CD4-positive, alpha-beta T cell treated with Interleukin-6 at 100 ng/mL for 8 hours (primary cell): ENCODE data around the gene CYB5R4.

ENCODE experiments used
- DNase-seq: peaks from one replicate; pipeline ENCODE4 v3.0.0-alpha.2; 2020; ENCODE audit warnings: mixed read lengths, low spot score

Gene CYB5R4

DNA sequence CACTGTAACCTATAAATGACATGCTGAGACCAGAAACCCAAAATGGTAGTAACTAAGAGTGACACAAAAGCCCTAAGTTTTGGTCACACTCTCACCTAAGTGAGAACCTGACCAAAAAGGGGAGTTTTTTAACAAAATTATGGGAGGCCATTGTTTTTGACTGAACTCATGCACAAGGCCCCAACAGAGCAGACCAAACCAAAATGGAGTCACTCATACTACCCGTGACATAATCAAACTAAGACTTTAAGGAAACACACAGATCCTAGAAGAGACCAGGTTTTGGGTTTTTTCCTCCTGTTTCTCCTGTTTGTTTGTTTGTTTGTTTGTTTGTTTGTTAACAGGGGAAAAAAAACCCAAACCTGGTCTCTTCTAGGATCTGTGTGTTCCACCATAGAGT lies 124.9 kb downstream of the CYB5R4 start:
- DNase-seq: no peak

DNA sequence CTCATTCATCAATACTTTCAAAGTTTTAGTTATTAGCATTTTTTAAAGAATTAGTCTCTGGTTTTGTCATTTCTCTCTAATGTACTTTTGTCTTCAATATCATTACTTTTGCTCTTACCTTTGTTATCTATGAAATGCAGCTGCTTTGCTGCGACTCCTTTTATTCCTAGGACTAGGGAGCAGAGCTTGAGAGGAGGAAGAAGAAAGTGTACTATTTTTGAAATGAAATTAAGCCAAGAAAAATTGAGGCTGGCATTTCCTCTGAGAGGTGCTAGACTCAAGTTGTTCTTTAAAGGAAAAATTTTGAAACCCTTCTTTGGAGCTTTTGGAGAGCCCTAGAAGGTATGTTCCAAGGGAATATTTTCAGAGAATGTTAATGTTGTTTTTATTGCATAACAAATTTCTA lies 125.8 kb downstream of the CYB5R4 start:
- DNase-seq: no peak

DNA sequence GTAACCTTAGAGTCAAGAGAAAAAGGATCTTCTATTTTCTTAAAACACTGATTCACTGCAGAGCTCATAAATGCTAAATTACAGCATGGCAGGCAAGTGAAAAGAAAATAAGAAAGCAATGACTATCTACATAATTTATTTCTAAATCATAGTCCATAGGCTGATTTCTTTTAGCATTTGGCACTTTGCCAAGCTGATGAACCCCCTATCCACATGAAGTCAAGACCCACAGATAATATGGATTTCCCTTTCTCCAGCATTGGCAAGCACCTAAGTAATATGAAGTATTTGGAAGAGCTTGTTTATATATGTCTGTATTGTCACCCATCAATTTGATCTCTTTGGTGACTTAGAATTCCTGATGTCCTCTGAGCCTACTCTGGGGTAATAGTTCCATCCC lies 126.2 kb downstream of the CYB5R4 start:
- no peak for DNase-seq

DNA sequence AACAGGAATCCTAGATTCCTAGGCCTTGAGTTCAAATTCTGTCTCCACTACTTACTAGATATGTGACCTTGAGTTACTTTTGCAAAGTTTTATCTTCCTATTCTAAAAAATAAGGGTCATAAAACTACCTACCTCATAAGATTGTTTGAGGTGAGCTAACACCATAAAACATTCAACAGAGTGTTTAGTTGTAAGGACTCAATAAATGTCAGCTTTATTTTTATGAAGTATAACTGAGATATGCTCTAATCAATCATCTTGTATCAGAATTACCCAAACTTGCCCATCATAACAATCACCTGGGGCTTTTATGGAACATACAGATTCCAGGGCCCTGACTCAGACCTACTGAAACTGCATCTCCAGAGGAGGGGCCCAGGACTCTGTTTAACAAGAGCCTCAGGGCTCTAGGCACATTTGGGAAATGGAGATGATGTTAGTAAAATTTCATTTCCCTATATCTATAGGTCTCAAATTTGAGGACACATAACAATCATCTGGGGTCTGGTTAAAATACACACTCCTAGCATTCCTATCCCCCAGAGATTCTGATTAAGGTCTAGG lies 138.6 kb downstream of the CYB5R4 start:
- DNase-seq: no peak

DNA sequence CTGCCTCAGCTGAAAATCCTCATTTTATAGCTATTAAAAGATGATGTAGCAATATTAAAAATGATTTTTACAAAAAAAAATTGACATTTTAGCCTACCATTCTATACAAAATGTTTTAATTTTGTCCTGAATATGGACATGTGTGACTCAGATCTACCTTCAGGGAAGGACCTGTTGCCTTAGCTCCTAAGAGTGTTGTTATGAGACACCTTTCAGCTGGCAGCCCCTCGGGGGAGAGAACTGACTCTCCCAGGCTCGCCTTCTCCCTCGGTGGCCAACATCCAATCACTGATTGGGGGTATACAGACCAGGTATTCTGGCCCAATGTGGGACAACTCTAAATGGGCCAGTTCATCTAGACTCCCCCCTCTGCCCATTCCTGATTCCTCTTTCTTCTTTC lies 141.6 kb downstream of the CYB5R4 start:
- DNase-seq: no peak

DNA sequence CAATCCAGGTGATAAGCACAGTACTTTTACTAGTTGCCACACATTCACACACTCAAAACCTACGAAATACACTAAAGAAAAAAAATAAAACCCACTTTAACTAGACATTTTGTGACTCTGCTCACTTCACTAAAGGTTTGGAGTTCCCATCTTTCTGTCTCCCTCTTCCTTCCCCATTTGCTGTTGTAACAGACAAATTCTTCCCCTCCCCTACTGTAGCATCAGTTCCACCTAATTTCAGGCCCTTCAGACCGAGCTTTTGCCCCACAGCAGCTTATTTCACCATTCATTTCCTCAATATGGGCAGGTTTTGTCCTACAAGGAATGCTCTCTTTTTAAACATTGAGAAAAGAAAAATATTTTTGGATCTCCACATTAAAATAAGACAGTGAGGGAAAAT lies 142.7 kb downstream of the CYB5R4 start:
- DNase-seq: no peak

DNA sequence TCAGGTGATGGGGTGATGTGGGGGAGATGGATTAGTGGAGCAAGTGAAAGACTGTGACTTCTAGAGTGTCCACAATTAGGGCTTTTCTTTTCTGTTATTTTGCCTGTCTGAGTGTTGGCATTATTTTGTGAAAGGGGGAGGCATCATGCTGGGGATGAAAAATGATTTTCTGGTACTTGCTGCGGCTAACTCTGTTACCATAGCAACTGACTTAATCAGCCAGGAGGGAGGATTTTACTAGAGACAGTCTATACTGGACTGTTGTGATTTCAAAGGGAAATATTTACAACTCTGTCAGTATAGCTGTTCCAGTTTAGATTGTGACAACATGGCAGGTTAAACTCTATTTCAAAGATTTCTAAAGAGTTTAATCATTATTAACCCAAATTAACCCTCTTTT lies 143.6 kb downstream of the CYB5R4 start:
- DNase-seq: no peak

DNA sequence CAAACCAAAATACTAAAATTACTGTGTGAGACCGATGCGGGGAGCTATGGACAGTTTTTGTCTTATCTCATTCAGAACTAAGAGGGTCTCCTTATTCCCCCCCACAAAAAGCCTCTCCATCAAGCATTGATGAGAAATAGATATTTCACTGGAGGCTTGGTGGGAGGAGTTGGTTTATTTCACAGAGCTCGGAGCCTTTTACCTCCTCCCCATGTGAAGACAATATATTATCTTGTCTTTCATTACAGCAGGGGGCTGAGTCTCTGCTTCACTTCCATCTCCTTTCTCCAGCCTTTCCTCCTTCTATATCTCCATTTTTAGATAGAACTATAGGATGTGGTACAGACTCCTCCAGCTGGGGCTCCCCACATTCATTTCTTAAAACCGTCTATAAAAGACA lies 144.2 kb downstream of the CYB5R4 start:
- no peak for DNase-seq

DNA sequence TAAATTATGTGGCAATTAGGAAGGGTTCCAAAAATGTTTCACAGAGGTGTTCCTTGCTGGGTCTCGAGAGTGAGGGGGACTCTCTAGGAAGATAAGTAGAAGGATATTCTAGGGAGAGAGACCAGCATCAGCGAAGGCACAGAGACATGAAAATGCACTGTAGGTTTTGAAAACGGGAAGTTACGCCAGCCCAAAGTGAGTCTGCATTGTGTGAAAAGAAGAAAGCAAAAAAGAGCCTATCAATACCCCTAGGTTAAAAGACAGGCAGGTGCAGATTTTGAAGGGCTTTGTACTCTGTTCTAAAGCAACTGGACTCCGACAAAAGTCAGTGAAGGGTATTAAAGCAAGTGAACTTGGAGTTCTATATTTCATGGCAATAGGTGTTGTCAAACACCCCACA lies 148.4 kb downstream of the CYB5R4 start:
- DNase-seq: no peak

DNA sequence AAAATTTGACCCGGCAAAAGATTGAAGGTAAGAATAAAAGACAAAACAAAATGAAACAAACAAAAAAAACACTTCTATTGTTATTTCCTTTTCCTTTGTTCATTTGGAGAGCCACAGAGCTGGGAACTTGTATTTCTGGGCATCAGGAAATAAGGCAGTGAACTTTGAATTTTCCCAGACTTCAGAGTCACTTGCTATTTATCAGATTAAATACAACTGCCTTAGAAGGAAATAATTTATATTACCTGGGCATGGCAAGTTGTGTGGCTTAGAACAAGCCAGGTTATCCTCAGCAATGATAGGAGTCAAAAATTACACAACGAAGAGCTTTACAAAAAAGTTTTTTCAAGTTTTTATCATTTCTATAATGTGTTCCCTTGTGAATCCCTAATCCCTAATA lies 153.9 kb downstream of the CYB5R4 start:
- DNase-seq: no peak

DNA sequence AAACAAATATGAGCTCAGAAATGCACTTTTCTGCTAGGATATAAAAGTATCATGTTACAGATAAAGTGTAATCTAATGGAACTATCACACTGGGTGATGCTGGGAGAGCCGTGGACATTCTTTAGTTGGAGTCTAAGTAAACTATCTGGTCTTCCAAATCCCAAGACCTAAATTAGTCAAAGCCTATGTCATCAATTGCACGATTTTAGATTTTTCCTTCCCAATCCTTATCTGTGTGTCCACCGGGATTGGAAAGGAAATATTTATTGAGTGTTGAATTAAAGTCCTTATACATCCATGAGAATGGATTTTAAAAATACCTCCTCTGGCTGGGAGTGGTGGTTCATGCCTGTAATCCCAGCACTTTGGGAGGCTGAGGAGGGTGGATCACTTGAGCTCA lies 154.4 kb downstream of the CYB5R4 start:
- DNase-seq: no peak

DNA sequence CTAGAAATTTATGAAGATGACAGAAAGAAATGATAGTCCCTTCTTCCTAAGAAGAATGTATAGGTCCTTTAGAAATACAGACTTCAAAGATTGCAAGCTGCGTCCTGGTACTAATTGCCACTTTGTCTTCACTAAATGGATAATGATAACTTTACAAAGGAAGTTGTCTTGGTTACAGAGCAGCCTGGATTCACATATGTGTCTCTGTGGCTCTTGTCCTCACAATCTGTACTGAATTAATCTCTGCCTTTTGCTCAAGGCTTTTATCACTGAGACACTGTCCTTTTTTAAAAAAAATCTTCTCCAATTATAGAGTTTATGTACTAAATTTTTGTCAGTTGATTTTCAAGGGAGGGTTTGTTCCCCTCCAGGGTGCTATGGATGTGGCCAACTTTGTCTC lies 156.5 kb downstream of the CYB5R4 start:
- DNase-seq: no peak
